Measurements from ENCODE around the gene PROM1. TPM values are rescaled to one million over a fixed set of nuclear protein-coding genes. Genes with fewer than 3 reads are reported as not detected.
A peak's percentile ranks its signal among the peaks of the same experiment; 100 is the strongest.

PROM1 gene
- total RNA-seq, 2 donors from 2014 or later = 5.2 to 8.1 TPM

DNA sequence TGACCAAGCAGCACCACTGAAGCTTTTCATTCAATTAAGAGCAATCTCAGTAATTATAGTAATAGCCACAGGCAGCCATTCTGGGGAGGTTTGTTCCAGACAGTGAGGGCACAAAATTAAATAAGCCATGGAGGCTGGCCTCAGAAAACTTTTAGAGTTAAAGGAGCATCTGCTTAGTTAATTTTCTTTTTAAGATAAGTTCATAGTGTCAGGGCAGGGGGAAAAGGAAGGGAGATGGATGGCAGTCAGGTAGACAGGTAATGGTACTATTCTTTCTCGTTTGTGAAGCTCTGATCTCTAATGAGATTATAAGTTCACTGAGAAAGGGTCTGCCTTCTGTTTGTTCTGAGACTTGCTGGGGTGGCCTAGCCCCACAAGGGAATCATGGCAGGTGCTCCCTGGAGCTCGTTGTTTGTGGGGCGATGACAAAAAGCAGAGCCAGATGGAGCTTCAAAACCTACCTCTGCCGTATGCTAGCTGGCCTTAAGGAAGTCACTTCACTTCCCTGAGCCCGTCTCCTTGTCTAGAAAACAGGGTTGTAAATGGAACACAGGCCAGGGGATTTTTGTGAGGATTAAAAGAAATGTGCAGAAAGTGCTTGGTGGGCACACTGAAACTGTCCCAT, 76.2 kb downstream of the PROM1 start:
- no peak for DNase-seq (ENCODE audit: low spot score)
- H3K27me3 ChIP-seq = no peaks in the 10 kb centered on the region
- TF ChIP-seq, protein P1, sequence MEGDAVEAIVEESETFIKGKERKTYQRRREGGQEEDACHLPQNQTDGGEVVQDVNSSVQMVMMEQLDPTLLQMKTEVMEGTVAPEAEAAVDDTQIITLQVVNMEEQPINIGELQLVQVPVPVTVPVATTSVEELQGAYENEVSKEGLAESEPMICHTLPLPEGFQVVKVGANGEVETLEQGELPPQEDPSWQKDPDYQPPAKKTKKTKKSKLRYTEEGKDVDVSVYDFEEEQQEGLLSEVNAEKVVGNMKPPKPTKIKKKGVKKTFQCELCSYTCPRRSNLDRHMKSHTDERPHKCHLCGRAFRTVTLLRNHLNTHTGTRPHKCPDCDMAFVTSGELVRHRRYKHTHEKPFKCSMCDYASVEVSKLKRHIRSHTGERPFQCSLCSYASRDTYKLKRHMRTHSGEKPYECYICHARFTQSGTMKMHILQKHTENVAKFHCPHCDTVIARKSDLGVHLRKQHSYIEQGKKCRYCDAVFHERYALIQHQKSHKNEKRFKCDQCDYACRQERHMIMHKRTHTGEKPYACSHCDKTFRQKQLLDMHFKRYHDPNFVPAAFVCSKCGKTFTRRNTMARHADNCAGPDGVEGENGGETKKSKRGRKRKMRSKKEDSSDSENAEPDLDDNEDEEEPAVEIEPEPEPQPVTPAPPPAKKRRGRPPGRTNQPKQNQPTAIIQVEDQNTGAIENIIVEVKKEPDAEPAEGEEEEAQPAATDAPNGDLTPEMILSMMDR (IDR thresholded peaks at IDR 0.05) = no peak
- no peak overlapping the region for H3K27ac ChIP-seq
- H3K9me3 ChIP-seq = no peaks in the 10 kb centered on the region
- H3K4me3 ChIP-seq = no peak overlapping the region
- peaks cover 0 to 8% of the 10 kb centered on the region in 2 donors for H3K4me1 ChIP-seq
- H3K36me3 ChIP-seq = no peaks in the 10 kb centered on the region

DNA sequence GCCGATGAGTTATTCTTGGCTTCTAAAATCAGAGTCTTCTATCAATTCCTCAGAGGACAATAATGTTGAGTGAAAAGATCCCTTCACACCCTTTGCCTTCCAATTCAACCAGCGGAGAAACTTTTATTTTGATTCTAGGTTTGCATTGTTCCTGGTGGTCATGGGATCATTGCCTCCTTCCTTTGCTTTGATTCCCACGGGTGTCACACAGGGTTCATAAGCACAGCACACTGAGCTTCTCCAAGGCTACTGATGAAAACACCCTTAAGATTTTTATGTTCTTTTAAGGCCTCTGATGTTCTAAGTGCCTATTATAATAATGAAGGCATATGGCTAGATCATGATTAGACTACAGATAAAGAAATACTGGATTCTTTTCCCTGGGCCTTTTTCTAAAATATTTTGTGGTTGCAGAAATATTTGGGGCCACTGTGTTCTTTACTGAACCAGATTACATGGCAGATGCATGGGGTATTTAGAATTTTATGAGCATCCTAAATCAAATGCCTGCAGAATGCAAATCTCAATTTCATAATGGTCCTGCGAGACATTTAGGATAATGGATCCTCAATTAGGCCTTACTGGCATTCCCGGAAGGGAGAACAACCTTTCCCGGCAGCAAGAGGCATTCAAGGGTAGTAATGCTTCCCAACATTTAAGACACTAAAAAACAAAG, 76.9 kb downstream of the PROM1 start:
- Histone ChIP-seq H3K4me1 (peaks cover 0 to 9% of the 10 kb centered on the region in 2 donors), H3K27me3 (no peaks in the 10 kb centered on the region), H3K4me3 (no peak overlapping the region), H3K9me3 (no peaks in the 10 kb centered on the region), H3K27ac (no peak overlapping the region), H3K36me3 (no peaks in the 10 kb centered on the region)
- no peak for DNase-seq (ENCODE audit: low spot score)
- TF ChIP-seq, protein P1 (IDR thresholded peaks at IDR 0.05) = no peak

DNA sequence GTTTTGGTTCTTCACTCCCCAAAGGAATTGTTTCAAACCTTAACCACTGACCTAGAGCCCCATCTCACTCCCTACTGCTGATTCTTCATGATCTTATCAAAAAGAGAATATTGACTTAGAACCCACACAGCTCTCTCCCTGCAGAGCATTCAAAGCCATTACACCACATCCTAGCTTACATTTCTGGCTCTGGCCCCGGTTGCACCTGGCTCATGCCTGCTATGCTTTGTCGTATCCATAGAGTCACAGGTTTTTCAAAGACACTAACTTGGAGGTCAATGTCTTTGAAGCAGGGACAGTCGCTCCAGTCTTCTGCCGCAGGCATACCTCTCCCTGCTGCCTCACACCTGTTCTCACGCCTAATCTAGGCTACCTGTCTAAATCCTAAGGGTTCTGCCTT, 78.1 kb downstream of the PROM1 start:
- H3K36me3 ChIP-seq = no peaks in the 10 kb centered on the region
- H3K4me3 ChIP-seq = no peak overlapping the region
- peaks cover 0 to 13% of the 10 kb centered on the region in 2 donors for H3K4me1 ChIP-seq
- TF ChIP-seq, protein P1 (IDR thresholded peaks at IDR 0.05) = no peak
- DNase-seq (ENCODE audit: low spot score) = no peak
- H3K9me3 ChIP-seq = no peaks in the 10 kb centered on the region
- H3K27me3 ChIP-seq = no peaks in the 10 kb centered on the region
- no peak overlapping the region for H3K27ac ChIP-seq

DNA sequence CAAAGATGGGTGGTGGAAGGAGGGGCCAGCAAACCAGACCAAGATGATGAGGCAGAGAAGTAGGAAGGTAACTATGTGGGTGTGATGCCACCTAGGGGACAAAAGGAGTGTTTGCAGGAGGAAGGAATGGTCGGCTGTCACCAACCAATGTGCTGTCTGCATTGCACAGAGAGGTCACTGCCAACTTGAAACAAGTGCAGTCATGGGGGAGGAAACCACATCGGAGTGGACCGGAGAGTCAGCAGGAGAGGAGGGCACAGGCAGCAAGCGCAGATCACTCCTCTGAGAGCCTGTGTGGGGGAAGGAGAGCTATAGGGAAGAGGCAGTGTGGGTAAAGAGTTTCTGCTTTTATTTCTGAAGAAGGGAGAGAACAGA, 82.4 kb downstream of the PROM1 start:
- Histone ChIP-seq H3K27me3 (no peaks in the 10 kb centered on the region), H3K4me1 (peaks cover 0 to 13% of the 10 kb centered on the region in 2 donors), H3K36me3 (no peaks in the 10 kb centered on the region), H3K27ac (no peak overlapping the region), H3K4me3 (no peak overlapping the region), H3K9me3 (no peaks in the 10 kb centered on the region)
- DNase-seq (ENCODE audit: low spot score) = peak; percentile 77
- TF ChIP-seq, protein P1 (IDR thresholded peaks at IDR 0.05) = peak; percentile 73 to 90

DNA sequence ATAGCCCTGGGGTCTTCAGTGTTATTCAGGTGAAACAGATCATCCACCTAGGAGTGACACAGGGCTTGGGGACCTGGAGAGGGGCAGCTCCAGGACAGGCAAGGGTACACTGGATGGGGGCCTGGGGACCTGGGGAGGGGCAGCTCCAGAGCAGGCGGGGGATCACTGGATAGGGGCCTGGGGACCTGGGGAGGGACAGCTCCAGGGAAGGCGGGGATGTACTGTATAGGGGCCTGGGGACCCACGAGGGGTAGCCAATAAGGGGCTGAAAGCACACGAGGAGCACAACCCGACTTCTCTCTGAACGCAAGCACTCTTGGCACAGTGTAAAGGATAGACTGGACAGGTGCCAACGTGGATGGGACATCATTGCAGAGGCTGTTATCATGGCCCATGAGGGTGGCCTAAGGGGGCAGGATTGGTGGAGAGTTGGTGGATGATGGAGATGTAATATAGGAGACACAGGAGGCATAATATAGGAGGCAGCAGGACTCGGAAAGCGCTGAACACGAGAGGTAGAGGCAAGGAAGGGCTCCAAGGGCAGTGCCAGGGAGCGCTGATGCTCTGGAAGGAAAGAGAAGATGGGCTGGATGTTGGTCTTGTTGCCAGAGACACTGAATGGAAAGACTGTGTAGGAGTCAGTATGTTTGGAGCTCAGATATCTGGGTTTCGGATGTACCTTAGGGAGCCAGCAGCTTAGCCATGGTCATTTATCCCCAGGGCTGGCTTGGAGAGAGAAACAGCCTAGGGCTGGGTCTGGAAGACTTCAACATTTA, 82.9 kb downstream of the PROM1 start:
- Histone ChIP-seq H3K27me3 (no peaks in the 10 kb centered on the region), H3K4me1 (peaks cover 0 to 13% of the 10 kb centered on the region in 2 donors), H3K9me3 (no peaks in the 10 kb centered on the region), H3K27ac (no peak overlapping the region), H3K36me3 (no peaks in the 10 kb centered on the region), H3K4me3 (no peak overlapping the region)
- no peak for DNase-seq (ENCODE audit: low spot score)
- TF ChIP-seq, protein P1 (IDR thresholded peaks at IDR 0.05) = no peak
